K562 (cell line): ENCODE measurements around the gene PNMA8C. TPM values are rescaled to one million over a fixed set of nuclear protein-coding genes. Genes with fewer than 3 reads are reported as not detected.

Experiments
- ATAC-seq: fragments of 200-7000 bp; cut with Tn5 transposase; 3 replicates; pipeline ENCODE4 v1.9.1; 2020; ENCODE audit warnings: moderate library complexity
- BruUV-seq: library from RNA; stranded (reverse); fragments of 400-500 nt; replicated peaks from 2 replicates; lab custom pipeline; 2021; lab: Mats Ljungman, UMichigan
- CTCF ChIA-PET: fragments of 300-600 bp; formaldehyde crosslinking; extraction: SDS; loops from one replicate; lab custom pipeline; 2021; ENCODE audit warnings: low intra/inter-chr PET ratio; lab: Yijun Ruan, JAX
- POLR2A ChIA-PET: fragments of 300-600, 350-650 bp; sonication (Branson Sonifier 250); formaldehyde crosslinking; extraction: SDS; loops from one replicate; lab custom pipeline; 2021; ENCODE audit warnings: antibody characterized with exemption, inconsistent platforms; lab: Yijun Ruan, JAX
- DNase-seq, 4 experiments: peaks; one replicate each; pipeline versions ENCODE4 v3.0.0 to v3.0.0-alpha.2; 2011 to 2018; ENCODE audit warnings: low spot score in 3 of 4, mixed read lengths in 3 of 4; ENCODE audit errors: extremely low read depth in 1 of 4
- FAIRE-seq: peaks from 2 replicates; lab custom pipeline; 2011; peaks lifted over from hg19 to GRCh38; lab: Jason Lieb, UNC
- H2AFZ ChIP-seq: 2 replicates; pipeline ENCODE4 v1.6.0; 2011; ENCODE audit warnings: low read depth, low read length, control low read depth, inconsistent platforms
- H3K27ac ChIP-seq: fragments of 200-600 bp; 3 replicates; pipeline ENCODE4 v1.8.0; 2011; ENCODE audit warnings: low read depth, mild to moderate bottlenecking, control low read depth, inconsistent platforms, low read length, moderate library complexity, mixed read lengths; ENCODE audit errors: extremely low read depth
- H3K27me3 ChIP-seq, 2 experiments: fragments of 300-600 bp in 1 of 2; 2 replicates in 1 of 2; 3 replicates in 1 of 2; pipeline versions ENCODE4 v1.6.0 to v1.8.0; 2011; ENCODE audit warnings: inconsistent platforms in 2 of 2, low read length in 2 of 2, mild to moderate bottlenecking in 1 of 2, mixed read lengths in 1 of 2, moderate library complexity in 1 of 2; ENCODE audit not compliant: control insufficient read depth in 2 of 2, insufficient read depth in 2 of 2
- H3K36me3 ChIP-seq: fragments of 300-600 bp; 3 replicates; pipeline ENCODE4 v1.8.0; 2011; ENCODE audit warnings: mild to moderate bottlenecking, low read length, inconsistent platforms; ENCODE audit not compliant: control insufficient read depth, insufficient read depth
- H3K4me1 ChIP-seq, 2 experiments: fragments of 200-600 bp in 1 of 2; replicated peaks in 1 of 2; 2 replicates in 1 of 2; 3 replicates in 1 of 2; pipeline versions ENCODE4 v1.5.1 to v1.8.0; 2011; ENCODE audit warnings: inconsistent platforms in 2 of 2, low read length in 2 of 2, mild to moderate bottlenecking in 1 of 2, mixed read lengths in 1 of 2, moderate library complexity in 1 of 2; ENCODE audit not compliant: control insufficient read depth in 2 of 2, insufficient read depth in 2 of 2
- H3K4me2 ChIP-seq: 2 replicates; pipeline ENCODE4 v1.6.1; 2011; ENCODE audit warnings: low read length, control low read depth, inconsistent platforms, mixed read lengths; ENCODE audit not compliant: insufficient read depth
- H3K4me3 ChIP-seq: fragments of 200-600 bp; sonication (generic), shearing (Covaris generic); 2 replicates; pipeline ENCODE4 v1.5.1; 2016; ENCODE audit warnings: control low read depth, inconsistent platforms
- H3K79me2 ChIP-seq: fragments of 200-600 bp; 3 replicates; pipeline ENCODE4 v1.8.0; 2011; ENCODE audit warnings: low read length, inconsistent platforms; ENCODE audit not compliant: control insufficient read depth, insufficient read depth
- H3K9ac ChIP-seq, 2 experiments: 2 replicates each; pipeline versions ENCODE4 v1.6.0 to v1.6.1; 2011; ENCODE audit warnings: low read depth in 2 of 2, low read length in 2 of 2, control low read depth in 1 of 2, inconsistent platforms in 1 of 2, mild to moderate bottlenecking in 1 of 2, mixed read lengths in 1 of 2; ENCODE audit not compliant: insufficient read depth in 1 of 2
- H3K9me1 ChIP-seq: one replicate; pipeline ENCODE4 v1.6.0; 2011; ENCODE audit warnings: inconsistent platforms, mild to moderate bottlenecking, low read length, moderate library complexity; ENCODE audit not compliant: control insufficient read depth, insufficient read depth
- H3K9me3 ChIP-seq: replicated peaks from 2 replicates; pipeline ENCODE4 v1.5.1; 2011; ENCODE audit warnings: low read depth, low read length, inconsistent platforms; ENCODE audit not compliant: control insufficient read depth, insufficient read depth
- H4K20me1 ChIP-seq: replicated peaks from 2 replicates; pipeline ENCODE4 v1.6.1; 2011; ENCODE audit warnings: low read length, inconsistent platforms, mixed read lengths; ENCODE audit not compliant: control insufficient read depth, insufficient read depth
- ASH1L ChIP-seq: fragments of 450-650 bp; IDR thresholded peaks from 2 replicates; pipeline ENCODE4 v1.6.1; 2018; ENCODE audit warnings: borderline replicate concordance, mild to moderate bottlenecking, low read depth; ENCODE audit not compliant: partially characterized antibody
- CGGBP1 ChIP-seq: fragments of 250-450 bp; sonication (Bioruptor Pico); IDR thresholded peaks from 2 replicates; pipeline ENCODE4 v1.9.0; 2021; ENCODE audit warnings: mild to moderate bottlenecking
- COPS2 ChIP-seq: fragments of 450-650 bp; conservative IDR thresholded peaks from 2 replicates; pipeline ENCODE4 v1.6.1; 2016; ENCODE audit warnings: mild to moderate bottlenecking, moderate library complexity
- CSDE1 ChIP-seq, 2 experiments: fragments of 450-650 bp; IDR thresholded peaks; 2 replicates each; pipeline ENCODE4 v1.6.1; 2016; ENCODE audit warnings: mild to moderate bottlenecking in 1 of 2
- DDX20 ChIP-seq: fragments of 450-650 bp; IDR thresholded peaks from 2 replicates; pipeline ENCODE4 v1.6.1; 2016; ENCODE audit warnings: missing genetic modification characterization, low read depth, mild to moderate bottlenecking, missing compliant biosample characterization, moderate library complexity
- HNRNPK ChIP-seq: fragments of 200-400 bp; formaldehyde crosslinking; IDR thresholded peaks from one replicate; pipeline ENCODE4 v1.6.1; 2018; ENCODE audit warnings: mild to moderate bottlenecking, low read depth, low read length; ENCODE audit not compliant: poor library complexity, severe bottlenecking
- JUND ChIP-seq, 2 experiments: IDR thresholded peaks; 2 replicates in 1 of 2; 3 replicates in 1 of 2; pipeline ENCODE4 v1.6.1; 2011; ENCODE audit warnings: borderline replicate concordance in 2 of 2, low read depth in 2 of 2, low read length in 2 of 2, improper control_type of control experiment in 1 of 2, missing biosample characterization in 1 of 2, missing genetic modification characterization in 1 of 2, missing genetic modification reagents in 1 of 2
- MIER1 ChIP-seq: fragments of 450-650 bp; IDR thresholded peaks from 2 replicates; pipeline ENCODE4 v1.6.1; 2016; ENCODE audit warnings: antibody characterized with exemption, mild to moderate bottlenecking, low read depth
- MTA1 ChIP-seq: fragments of 450-650 bp; IDR thresholded peaks from 2 replicates; pipeline ENCODE4 v1.6.1; 2017; ENCODE audit warnings: borderline replicate concordance
- PPARD ChIP-seq: fragments of 250-450 bp; sonication (Bioruptor Pico); IDR thresholded peaks from 2 replicates; pipeline ENCODE4 v1.8.0; 2022; ENCODE audit warnings: inconsistent platforms, mild to moderate bottlenecking, moderate library complexity
- PURB ChIP-seq: sonication (generic); formaldehyde crosslinking; IDR thresholded peaks from 2 replicates; pipeline ENCODE4 v1.9.0; 2021; ENCODE audit warnings: low read depth, mild to moderate bottlenecking, missing genetic modification reagents
- RFX7 ChIP-seq: fragments of 250-450 bp; sonication (Bioruptor Pico); IDR thresholded peaks from 2 replicates; pipeline ENCODE4 v1.5.1; 2021; ENCODE audit warnings: mild to moderate bottlenecking
- SRSF9 ChIP-seq: fragments of 200-400 bp; formaldehyde crosslinking; IDR thresholded peaks from 2 replicates; pipeline ENCODE4 v1.6.1; 2017; ENCODE audit warnings: low read depth, low read length, borderline replicate concordance
- THAP7 ChIP-seq: fragments of 250-450 bp; sonication (Bioruptor Pico); IDR thresholded peaks from 2 replicates; pipeline ENCODE4 v1.5.0; 2021
- ZFPM2 ChIP-seq: fragments of 250-450 bp; sonication (Bioruptor Pico); IDR thresholded peaks from 2 replicates; pipeline ENCODE4 v1.5.1; 2022; ENCODE audit warnings: mild to moderate bottlenecking
- WGBS: fragments of 100-300 bp; shearing (Covaris generic); methylation state at CpG from one replicate; pipeline ENCODE4 v1.1.6; 2016; ENCODE audit warnings: low coverage, mixed read lengths; ENCODE audit not compliant: insufficient coverage; ENCODE audit errors: missing lambda C conversion rate; 5-methylcytosine and 5-hydroxymethylcytosine counted together
- in situ Hi-C: fragments of 300-500 bp; cut with MboI; formaldehyde crosslinking; loops from 4 replicates; pipeline ENCODE4 v1.15.0; 2018; ENCODE audit warnings: inconsistent platforms, mixed read lengths
- intact Hi-C: fragments of 100-400 bp; cut with micrococcal nuclease; formaldehyde crosslinking; loops from 2 replicates; pipeline ENCODE4 v1.14.2; 2022
- polyA plus RNA-seq, 8 experiments: library from polyadenylated mRNA; depleted of rRNA in 4 of 8; stranded (reverse) in 5 of 8; unstranded in 3 of 8; fragments of >200 nt; fragmentation: Nextera tagmentation in 2 of 8; fragmentation: Illumina TruSeq in 1 of 8; extraction: Ambion mirVana in 2 of 8; extraction: Trizol in 1 of 8; gene quantifications; 2 replicates each; pipeline versions ENCODE4 v1.2.1 to v1.2.3, GENCODE V29; 2011 to 2014; ENCODE audit warnings: inconsistent platforms in 1 of 8, missing spikeins in 1 of 8
- total RNA-seq, 7 experiments: library from RNA; depleted of rRNA in 6 of 7; stranded (reverse); fragments of >200 nt in 6 of 7; fragmentation: Illumina TruSeq in 2 of 7; extraction: Trizol in 2 of 7; gene quantifications; 2 replicates each; pipeline versions ENCODE4 v1.2.1 to v1.2.3, GENCODE V29; 2011 to 2021; ENCODE audit warnings: low replicate concordance in 1 of 7

PNMA8C gene
- total and polyA plus RNA-seq, 9 of the 15 experiments (the other 6 are each of a cell fraction or from before 2014, with no cell fraction given): 0.04 to 0.05 (median 0.05) TPM; not detected in 6

- CTCF ChIA-PET: no interaction called here
- H3K4me2 ChIP-seq: no peak overlapping the region
- no peak for ATAC-seq
- H3K4me1 ChIP-seq: peaks cover 0 to 21% of the 10 kb centered on the region in 2 experiments; a peak in 2 of 5 replicates
- no peak for DNase-seq
- TF ChIP-seq JUND (IDR thresholded peaks at IDR 0.05; ENCODE audit: borderline replicate concordance, low read depth, low read length) (no peak), JUND (tag; IDR thresholded peaks at IDR 0.05; ENCODE audit: borderline replicate concordance, low read depth, low read length) (no peak), SRSF9 (no peak), ASH1L (no peak), COPS2 (no peak), MTA1 (no peak), ZFPM2 (CRISPR knock-in tag) (no peak), THAP7 (CRISPR knock-in tag) (no peak), RFX7 (CRISPR knock-in tag) (no peak), CGGBP1 (CRISPR knock-in tag) (no peak), HNRNPK (no peak), PPARD (CRISPR knock-in tag) (no peak), MIER1 (no peak), DDX20 (tag) (no peak), PURB (no peak), CSDE1 (IDR thresholded peaks at IDR 0.05) (no peak)
- TF ChIP-seq, all 486 proteins: peak for 0
- Histone ChIP-seq H4K20me1 (no peaks in the 10 kb centered on the region; the same call in 1 of the 2 replicates), H3K79me2 (no peaks in the 10 kb centered on the region), H3K36me3 (peaks cover 76% of the 10 kb centered on the region; the same call in 2 of the 3 replicates), H3K9me1 (no peaks in the 10 kb centered on the region), H3K4me3 (no peak overlapping the region), H3K9me3 (no peaks in the 10 kb centered on the region), H3K9ac (no peak overlapping the region; a peak in 1 of 4 replicates), H3K27me3 (no peaks in the 10 kb centered on the region), H3K27ac (no peak overlapping the region), H2AFZ (no peak overlapping the region)
- intact Hi-C loops (no loop called here), in situ Hi-C loops (no loop called here)
- POLR2A ChIA-PET: interaction anchor here (1.8 kb wide), 1 partner anchor 11 kb away, joined by 5 read pairs; no protein-coding TSS in a partner anchor
- FAIRE-seq: no peak
- whole genome bisulfite sequencing: 90% methylated on average over 19 of the region's 25 CpGs
- BruUV-seq: no TSS peak
Observed at GRCh38 chr19:46388311-46389095, 40.2 kb downstream of the PNMA8C start.
